Neural progenitor cell (in vitro differentiated cells): Measurements from ENCODE around the gene UROC1.

Experiments
- CTCF ChIP-seq: fragments of 200-600 bp; sonication (generic); IDR thresholded peaks from 2 replicates; pipeline ENCODE4 v1.5.1; 2017; ENCODE audit warnings: antibody characterized with exemption, mild to moderate bottlenecking
- EZH2 ChIP-seq: fragments of 200-600 bp; sonication (generic); IDR thresholded peaks from 2 replicates; pipeline ENCODE4 v1.6.1; 2017; ENCODE audit warnings: antibody characterized with exemption, mild to moderate bottlenecking, moderate library complexity
- EZH2phosphoT487 ChIP-seq: fragments of 200-600 bp; sonication (generic); IDR thresholded peaks from 2 replicates; pipeline ENCODE4 v1.6.1; 2017; ENCODE audit warnings: antibody characterized with exemption

DNA sequence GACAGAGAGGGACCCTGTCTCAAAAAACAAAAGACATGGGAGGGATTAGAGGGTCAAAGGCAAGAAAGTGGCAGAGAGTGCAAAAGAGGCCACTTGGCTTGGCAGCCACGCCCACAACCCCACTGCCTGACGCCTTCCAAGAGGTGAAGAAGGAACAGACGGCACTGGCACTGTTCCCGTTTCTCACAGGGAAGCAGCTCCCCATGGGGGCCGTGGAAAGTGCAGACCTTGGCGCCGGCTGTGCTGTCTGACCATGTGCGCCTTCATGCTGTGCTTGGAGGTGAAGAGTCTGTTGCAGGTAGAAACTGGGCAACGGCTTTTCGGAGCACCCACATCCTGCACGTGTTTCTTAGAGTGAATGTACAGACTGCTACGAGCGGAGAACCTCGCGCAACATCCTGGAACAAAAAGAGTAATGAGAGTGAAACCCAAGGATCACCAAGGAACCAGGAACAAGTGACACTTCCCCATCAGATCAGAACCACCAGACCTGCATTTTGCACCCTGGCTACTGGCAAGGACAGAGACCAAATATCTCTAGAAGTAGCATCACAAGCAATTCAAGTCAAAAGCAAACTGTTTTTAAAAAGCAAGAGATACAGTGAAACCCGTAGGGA, 51.5 kb downstream of the UROC1 start:
- TF ChIP-seq CTCF: no peak
- TF ChIP-seq EZH2: no peak
- TF ChIP-seq EZH2phosphoT487: no peak
